Measurements from ENCODE around the gene ADAMTS19. TPM values are rescaled to one million over a fixed set of nuclear protein-coding genes. Genes with fewer than 3 reads are reported as not detected.

ADAMTS19 gene
- total RNA-seq, 1 donor from 2014 or later, result 14.8 TPM

- TF ChIP-seq CTCF (IDR thresholded peaks at IDR 0.05; ENCODE audit: unreplicated experiment), result no peak
- H3K4me3 Mint-ChIP-seq, result no peak overlapping the region
- H3K27me3 Mint-ChIP-seq (ENCODE audit: low read depth), result no peaks in the 10 kb centered on the region
- no peaks in the 10 kb centered on the region for H3K9me3 Mint-ChIP-seq
- H3K27ac Mint-ChIP-seq, result no peak overlapping the region
- H3K4me1 Mint-ChIP-seq, result peaks cover 4% of the 10 kb centered on the region
- no peak for DNase-seq (ENCODE audit: low spot score in 2 of 2, unreplicated experiment in 2 of 2)
- no peaks in the 10 kb centered on the region for H3K36me3 Mint-ChIP-seq
These were observed 236.5 kb downstream of the ADAMTS19 start for GRCh38 chr5:129696636-129697035.

- TF ChIP-seq CTCF (IDR thresholded peaks at IDR 0.05; ENCODE audit: unreplicated experiment), result peak; percentile 18
- Mint-ChIP-seq H3K4me3 (no peak overlapping the region), H3K9me3 (no peaks in the 10 kb centered on the region)
These were observed 238.6 kb downstream of the ADAMTS19 start for GRCh38 chr5:129698661-129699060.

GRCh38 chr5:129716235-129716634 lies 256.1 kb downstream of the ADAMTS19 start:
- Mint-ChIP-seq H3K36me3 (no peaks in the 10 kb centered on the region), H3K27ac (no peak overlapping the region), H3K4me3 (no peak overlapping the region), H3K4me1 (peaks cover 6% of the 10 kb centered on the region), H3K27me3 (ENCODE audit: low read depth) (no peaks in the 10 kb centered on the region), H3K9me3 (no peaks in the 10 kb centered on the region)
- no peak for DNase-seq (ENCODE audit: low spot score in 2 of 2, unreplicated experiment in 2 of 2)
- no peak for TF ChIP-seq CTCF (IDR thresholded peaks at IDR 0.05; ENCODE audit: unreplicated experiment)

More at GRCh38 chr5:129698661-129699060, 238.6 kb downstream of the ADAMTS19 start:
- Mint-ChIP-seq H3K4me1 (peaks cover 4% of the 10 kb centered on the region), H3K36me3 (no peaks in the 10 kb centered on the region), H3K27me3 (ENCODE audit: low read depth) (no peaks in the 10 kb centered on the region), H3K27ac (no peak overlapping the region)
- no peak for DNase-seq (ENCODE audit: low spot score in 2 of 2, unreplicated experiment in 2 of 2)

GRCh38 chr5:129716651-129717050 lies 256.6 kb downstream of the ADAMTS19 start:
- Mint-ChIP-seq H3K9me3 (peaks cover under 1% of the 10 kb centered on the region), H3K4me3 (no peak overlapping the region)

GRCh38 chr5:129717751-129718310 lies 257.7 kb downstream of the ADAMTS19 start:
- peaks cover 6% of the 10 kb centered on the region for H3K4me1 Mint-ChIP-seq
- no peak overlapping the region for H3K4me3 Mint-ChIP-seq
- DNase-seq (ENCODE audit: low spot score in 2 of 2, unreplicated experiment in 2 of 2), result no peak
- no peak overlapping the region for H3K27ac Mint-ChIP-seq
- TF ChIP-seq CTCF (IDR thresholded peaks at IDR 0.05; ENCODE audit: unreplicated experiment), result no peak
- peaks cover 2% of the 10 kb centered on the region for H3K36me3 Mint-ChIP-seq
- no peaks in the 10 kb centered on the region for H3K27me3 Mint-ChIP-seq (ENCODE audit: low read depth)
- peaks cover 6% of the 10 kb centered on the region for H3K9me3 Mint-ChIP-seq

More at GRCh38 chr5:129716651-129717050, 256.6 kb downstream of the ADAMTS19 start:
- Mint-ChIP-seq H3K4me1 (peaks cover 6% of the 10 kb centered on the region), H3K36me3 (peaks cover under 1% of the 10 kb centered on the region), H3K27ac (no peak overlapping the region), H3K27me3 (ENCODE audit: low read depth) (no peaks in the 10 kb centered on the region)
- no peak for TF ChIP-seq CTCF (IDR thresholded peaks at IDR 0.05; ENCODE audit: unreplicated experiment)
- no peak for DNase-seq (ENCODE audit: low spot score in 2 of 2, unreplicated experiment in 2 of 2)
